Measurements from ENCODE around the gene CDH19. TPM values are rescaled to one million over a fixed set of nuclear protein-coding genes. Genes with fewer than 3 reads are reported as not detected.

CDH19 gene
- total and polyA plus RNA-seq, 10 of the 15 experiments (the other 5 are each of a cell fraction or from before 2014, with no cell fraction given) = 0.01 TPM; not detected in 9

DNA sequence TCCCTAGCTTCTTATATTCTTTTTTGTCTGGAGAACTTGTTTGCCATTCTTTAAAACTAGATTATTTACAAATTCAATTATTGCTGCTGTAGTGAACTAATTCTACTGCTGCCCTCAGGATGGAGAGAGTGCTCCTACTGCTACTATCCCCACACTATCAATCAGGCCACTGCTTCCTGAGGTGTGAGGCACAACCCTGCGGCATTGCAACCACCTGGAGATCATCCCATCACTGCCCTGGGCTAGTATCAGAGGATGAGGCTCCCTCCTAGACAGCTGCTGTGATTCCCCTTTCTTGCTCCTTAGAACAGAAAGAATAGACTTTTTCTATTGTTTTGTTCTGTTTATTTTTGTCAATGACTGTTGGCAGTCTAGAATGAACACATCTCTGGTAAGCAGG lies 146.6 kb downstream of the CDH19 start (continued):
- TF ChIP-seq, protein P1, sequence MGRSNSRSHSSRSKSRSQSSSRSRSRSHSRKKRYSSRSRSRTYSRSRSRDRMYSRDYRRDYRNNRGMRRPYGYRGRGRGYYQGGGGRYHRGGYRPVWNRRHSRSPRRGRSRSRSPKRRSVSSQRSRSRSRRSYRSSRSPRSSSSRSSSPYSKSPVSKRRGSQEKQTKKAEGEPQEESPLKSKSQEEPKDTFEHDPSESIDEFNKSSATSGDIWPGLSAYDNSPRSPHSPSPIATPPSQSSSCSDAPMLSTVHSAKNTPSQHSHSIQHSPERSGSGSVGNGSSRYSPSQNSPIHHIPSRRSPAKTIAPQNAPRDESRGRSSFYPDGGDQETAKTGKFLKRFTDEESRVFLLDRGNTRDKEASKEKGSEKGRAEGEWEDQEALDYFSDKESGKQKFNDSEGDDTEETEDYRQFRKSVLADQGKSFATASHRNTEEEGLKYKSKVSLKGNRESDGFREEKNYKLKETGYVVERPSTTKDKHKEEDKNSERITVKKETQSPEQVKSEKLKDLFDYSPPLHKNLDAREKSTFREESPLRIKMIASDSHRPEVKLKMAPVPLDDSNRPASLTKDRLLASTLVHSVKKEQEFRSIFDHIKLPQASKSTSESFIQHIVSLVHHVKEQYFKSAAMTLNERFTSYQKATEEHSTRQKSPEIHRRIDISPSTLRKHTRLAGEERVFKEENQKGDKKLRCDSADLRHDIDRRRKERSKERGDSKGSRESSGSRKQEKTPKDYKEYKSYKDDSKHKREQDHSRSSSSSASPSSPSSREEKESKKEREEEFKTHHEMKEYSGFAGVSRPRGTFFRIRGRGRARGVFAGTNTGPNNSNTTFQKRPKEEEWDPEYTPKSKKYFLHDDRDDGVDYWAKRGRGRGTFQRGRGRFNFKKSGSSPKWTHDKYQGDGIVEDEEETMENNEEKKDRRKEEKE (IDR thresholded peaks at IDR 0.05) = no peak

Data from GM12878 (cell line).